GM12878 (cell line): ENCODE results near the gene INSIG1. TPM values are rescaled to one million over a fixed set of nuclear protein-coding genes. Genes with fewer than 3 reads are reported as not detected.

ENCODE experiments used
- ATAC-seq: fragments of 200-7000 bp; cut with Tn5 transposase; 3 replicates; pipeline ENCODE4 v1.9.1; 2020; ENCODE audit warnings: mild to moderate bottlenecking, moderate library complexity
- BruUV-seq: library from RNA; stranded (reverse); fragments of 400-500 nt; replicated peaks from 2 replicates; lab custom pipeline; 2021; lab: Mats Ljungman, UMichigan
- CTCF ChIA-PET: fragments of 300-600 bp; sonication (Branson Sonifier 250); formaldehyde crosslinking; extraction: SDS; loops from one replicate; lab custom pipeline; 2021; ENCODE audit warnings: inconsistent platforms; lab: Yijun Ruan, JAX
- POLR2A ChIA-PET: fragments of 350-600 bp; formaldehyde crosslinking; extraction: SDS; loops from one replicate; lab custom pipeline; 2021; ENCODE audit warnings: inconsistent platforms; lab: Charles Lee
- RAD21 ChIA-PET: fragments of 300-600 bp; sonication (Branson Sonifier 250); formaldehyde crosslinking; loops from one replicate; lab custom pipeline; 2023; ENCODE audit warnings: antibody characterized with exemption; ENCODE audit not compliant: unreplicated experiment; lab: Charles Lee
- SMC1A ChIA-PET: fragments of 300-600 bp; sonication (Branson Sonifier 250); formaldehyde crosslinking; loops from one replicate; lab custom pipeline; 2023; ENCODE audit not compliant: unreplicated experiment, uncharacterized antibody; lab: Charles Lee
- DNase-seq: peaks from one replicate; pipeline ENCODE4 v3.0.0-alpha.2; 2011; ENCODE audit warnings: low read depth, low spot score
- FAIRE-seq: peaks from 3 replicates; lab custom pipeline; 2011; peaks lifted over from hg19 to GRCh38; lab: Jason Lieb, UNC
- H2AFZ ChIP-seq: 2 replicates; pipeline ENCODE4 v1.6.0; 2011; ENCODE audit warnings: low read depth, low read length, control low read depth; ENCODE audit not compliant: control insufficient read depth
- H3K27ac ChIP-seq: 2 replicates; pipeline ENCODE4 v1.5.1; 2011; ENCODE audit warnings: control low read depth; ENCODE audit not compliant: control insufficient read depth, insufficient read depth
- H3K27me3 ChIP-seq, 2 experiments: replicated peaks in 1 of 2; 2 replicates each; pipeline versions ENCODE4 v1.6.0 to v1.6.1; 2011; ENCODE audit warnings: low read length in 1 of 2; ENCODE audit not compliant: control insufficient read depth in 2 of 2, insufficient read depth in 2 of 2
- H3K36me3 ChIP-seq, 2 experiments: 2 replicates each; pipeline ENCODE4 v1.5.1; 2011; ENCODE audit warnings: low read length in 1 of 2; ENCODE audit not compliant: control insufficient read depth in 2 of 2, insufficient read depth in 2 of 2
- H3K4me1 ChIP-seq: 2 replicates; pipeline ENCODE4 v1.6.1; 2011; ENCODE audit warnings: mild to moderate bottlenecking, low read length, moderate library complexity, mixed read lengths; ENCODE audit not compliant: control insufficient read depth, insufficient read depth
- H3K4me2 ChIP-seq: 2 replicates; pipeline ENCODE4 v1.6.0; 2011; ENCODE audit warnings: control low read depth; ENCODE audit not compliant: control insufficient read depth, insufficient read depth
- H3K4me3 ChIP-seq: fragments of 200-600 bp; sonication (generic); 2 replicates; pipeline ENCODE4 v1.5.1; 2016
- H3K79me2 ChIP-seq: 2 replicates; pipeline ENCODE4 v1.6.0; 2011; ENCODE audit warnings: low read length; ENCODE audit not compliant: control insufficient read depth, insufficient read depth
- H3K9ac ChIP-seq: 2 replicates; pipeline ENCODE4 v1.8.0; 2011; ENCODE audit warnings: low read length, control low read depth, mixed read lengths; ENCODE audit not compliant: control insufficient read depth, insufficient read depth
- H3K9me3 ChIP-seq: replicated peaks from 3 replicates; pipeline ENCODE4 v1.5.1; 2011; ENCODE audit warnings: mild to moderate bottlenecking, low read length; ENCODE audit not compliant: control insufficient read depth, insufficient read depth
- H4K20me1 ChIP-seq: 2 replicates; pipeline ENCODE4 v1.6.0; 2011; ENCODE audit not compliant: control insufficient read depth, insufficient read depth
- CBX5 ChIP-seq: sonication (generic); IDR thresholded peaks from 2 replicates; pipeline ENCODE4 v1.6.1; 2016; ENCODE audit warnings: low read depth, moderate library complexity, mild to moderate bottlenecking, inconsistent platforms
- CREB1 ChIP-seq: IDR thresholded peaks from 2 replicates; pipeline ENCODE4 v1.6.1; 2012; ENCODE audit warnings: low read depth, mild to moderate bottlenecking, inconsistent platforms
- ESRRA ChIP-seq: IDR thresholded peaks from 2 replicates; pipeline ENCODE4 v1.6.1; 2012; ENCODE audit warnings: mild to moderate bottlenecking, low read length, improper control_type of control experiment
- MYB ChIP-seq: fragments of 150-350 bp; IDR thresholded peaks from 2 replicates; pipeline ENCODE4 v1.6.1; 2014; ENCODE audit warnings: mild to moderate bottlenecking, low read depth, low read length, borderline replicate concordance
- NR2C2 ChIP-seq: IDR thresholded peaks from 2 replicates; pipeline ENCODE4 v1.6.1; 2011; ENCODE audit warnings: borderline replicate concordance, low read depth; ENCODE audit not compliant: control insufficient read depth, insufficient read length
- PAX8 ChIP-seq: fragments of 450-650 bp; IDR thresholded peaks from 2 replicates; pipeline ENCODE4 v1.6.1; 2017; ENCODE audit warnings: mild to moderate bottlenecking, moderate library complexity
- SMC3 ChIP-seq: IDR thresholded peaks from 2 replicates; pipeline ENCODE4 v1.6.1; 2011; ENCODE audit warnings: low read length, improper control_type of control experiment, borderline replicate concordance
- SP1 ChIP-seq: IDR thresholded peaks from one replicate; pipeline ENCODE4 v1.6.1; 2011; ENCODE audit warnings: low read depth, low read length
- ZNF24 ChIP-seq: fragments of 450-650 bp; IDR thresholded peaks from 2 replicates; pipeline ENCODE4 v1.6.1; 2017; ENCODE audit warnings: antibody characterized with exemption, mild to moderate bottlenecking
- WGBS: methylation state at CpG from one replicate; pipeline ENCODE4 v1.1.6; 2016; ENCODE audit warnings: low lambda C conversion rate; ENCODE audit not compliant: insufficient replicate concordance, insufficient coverage; ENCODE audit errors: missing lambda C conversion rate; 5-methylcytosine and 5-hydroxymethylcytosine counted together
- in situ Hi-C: fragments of 300-500 bp; cut with MboI; formaldehyde crosslinking; loops from 9 replicates; pipeline ENCODE4 v1.14.3; 2018; ENCODE audit warnings: mixed read lengths
- intact Hi-C: fragments of 100-400 bp; cut with micrococcal nuclease; formaldehyde crosslinking; loops from one replicate; pipeline ENCODE4 v1.14.2; 2022; ENCODE audit not compliant: unreplicated experiment
- polyA plus RNA-seq, 11 experiments: library from polyadenylated mRNA; depleted of rRNA in 4 of 11; unstranded in 6 of 11; stranded (reverse) in 5 of 11; fragments of >200 nt; fragmentation: Nextera tagmentation in 4 of 11; fragmentation: Illumina TruSeq in 1 of 11; extraction: Ambion mirVana in 4 of 11; extraction: Trizol in 1 of 11; gene quantifications; 1 replicate in 1 of 11; 2 replicates in 10 of 11; pipeline versions ENCODE4 v1.2.1 to v1.2.3, GENCODE V29; 2011 to 2016; ENCODE audit warnings: inconsistent platforms in 2 of 11, missing spikeins in 2 of 11, low read depth in 1 of 11
- total RNA-seq, 4 experiments: library from RNA; depleted of rRNA in 3 of 4; stranded (reverse); fragments of >200 nt in 3 of 4; fragmentation: Illumina TruSeq in 1 of 4; extraction: Trizol in 1 of 4; gene quantifications; 2 replicates each; pipeline versions ENCODE4 v1.2.1 to v1.2.3, GENCODE V29; 2013 to 2021

INSIG1 gene
- total and polyA plus RNA-seq, 10 of the 15 experiments (the other 5 are each of a cell fraction or from before 2014, with no cell fraction given), result 29.6 to 168 (median 91.1) TPM

DNA sequence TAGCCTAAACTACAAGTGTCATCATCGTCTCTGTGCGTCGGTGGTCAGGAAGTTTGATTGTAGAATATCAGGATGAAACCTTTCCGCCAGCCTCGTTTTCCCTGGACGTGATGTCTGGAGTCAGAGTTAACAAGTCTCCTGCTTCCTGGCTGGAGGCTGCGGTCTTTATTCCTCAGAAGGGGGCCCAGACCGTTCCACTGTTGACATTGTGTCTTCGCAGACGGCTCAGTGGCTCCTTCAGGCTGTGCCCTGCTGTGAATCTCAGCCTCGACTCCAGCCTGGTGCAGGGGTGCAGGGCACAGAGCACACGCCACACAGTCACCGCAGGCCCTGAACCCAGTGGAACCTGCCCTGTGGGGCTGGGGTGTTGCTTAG, 37.2 kb upstream of the INSIG1 start:
- no peak overlapping the region for H2AFZ ChIP-seq
- in situ Hi-C loops, result no loop called here
- H4K20me1 ChIP-seq, result no peaks in the 10 kb centered on the region
- ChIA-PET CTCF (no interaction called here), POLR2A (no interaction called here), SMC1A (no interaction called here), RAD21 (no interaction called here)
- H3K27ac ChIP-seq, result no peak overlapping the region
- no peaks in the 10 kb centered on the region for H3K4me1 ChIP-seq
- FAIRE-seq (no peak), DNase-seq (no peak), ATAC-seq (no peak)
- no peak overlapping the region for H3K4me3 ChIP-seq
- WGBS, result 47% methylated on average over 13 of the region's 13 CpGs
- no peak overlapping the region for H3K4me2 ChIP-seq
- no peaks in the 10 kb centered on the region; a peak in 1 of 4 replicates for H3K27me3 ChIP-seq
- no peaks in the 10 kb centered on the region for H3K9me3 ChIP-seq
- BruUV-seq, result no TSS peak
- intact Hi-C loops, result no loop called here
- no peak overlapping the region for H3K9ac ChIP-seq
- H3K79me2 ChIP-seq, result no peaks in the 10 kb centered on the region
- no peak for TF ChIP-seq PAX8
- no peak for TF ChIP-seq SP1
- no peak for TF ChIP-seq CREB1
- no peak for TF ChIP-seq NR2C2
- TF ChIP-seq MYB, result no peak
- H3K36me3 ChIP-seq, result no peaks in the 10 kb centered on the region

DNA sequence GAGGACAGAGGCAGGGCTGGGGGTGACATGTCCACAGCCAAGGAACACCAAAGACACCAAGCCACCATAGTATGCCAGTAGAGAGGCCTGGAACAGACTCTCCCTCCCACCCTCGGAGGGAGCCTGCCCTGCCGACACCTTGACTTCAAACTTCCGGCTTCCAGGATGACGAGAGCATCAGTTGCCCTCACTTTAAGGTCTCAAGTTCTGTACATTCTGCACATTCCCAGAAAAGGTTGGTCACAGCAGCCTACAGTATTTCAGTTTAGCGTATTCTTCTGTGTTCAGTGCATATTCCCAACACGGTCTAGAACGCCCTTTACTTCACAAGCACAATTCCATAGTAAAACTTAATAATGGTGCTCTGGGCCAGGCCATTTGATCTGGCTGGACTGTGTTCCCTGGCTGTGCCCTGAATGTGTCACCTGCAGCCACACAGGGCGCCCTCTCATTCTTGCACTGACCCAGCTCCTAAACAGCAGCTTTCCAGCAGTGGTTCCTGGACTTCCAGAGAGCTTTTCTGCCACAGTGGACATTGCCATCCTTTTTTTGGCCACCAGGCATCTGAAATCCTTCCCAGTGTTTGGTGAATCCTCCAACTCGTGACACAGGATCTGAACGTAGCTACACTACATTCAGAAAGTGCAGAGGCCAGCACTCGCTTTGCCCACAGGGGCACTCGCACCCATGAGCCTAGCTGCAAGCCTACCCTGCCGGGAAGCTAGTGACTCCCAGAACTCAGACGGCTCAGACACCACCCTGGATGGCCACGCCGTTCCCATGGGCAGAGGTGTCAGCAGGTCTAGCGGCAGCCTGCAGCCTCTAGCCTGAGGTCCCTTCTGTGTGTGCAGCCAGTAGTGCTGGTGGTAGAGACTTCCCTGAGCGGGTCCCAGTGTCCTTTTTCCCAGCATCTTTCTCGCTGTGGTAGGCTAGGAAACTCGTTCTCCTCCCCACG, 36.4 kb upstream of the INSIG1 start:
- RAD21 ChIA-PET, result no interaction called here
- no peak overlapping the region for H3K4me2 ChIP-seq
- WGBS, result 53% methylated on average over 21 of the region's 21 CpGs
- H3K4me1 ChIP-seq, result no peaks in the 10 kb centered on the region
- FAIRE-seq (no peak), DNase-seq (no peak), ATAC-seq (no peak)
- no peaks in the 10 kb centered on the region for H3K36me3 ChIP-seq
- H3K27ac ChIP-seq, result no peak overlapping the region
- H2AFZ ChIP-seq, result no peak overlapping the region
- SMC1A ChIA-PET, result no interaction called here
- H4K20me1 ChIP-seq, result no peaks in the 10 kb centered on the region
- H3K9me3 ChIP-seq, result no peaks in the 10 kb centered on the region
- no peak overlapping the region for H3K9ac ChIP-seq
- intact Hi-C loops (no loop called here), in situ Hi-C loops (no loop called here)
- POLR2A ChIA-PET, result no interaction called here
- TF ChIP-seq SMC3, result no peak
- TF ChIP-seq ZNF24, result no peak
- TF ChIP-seq ESRRA, result no peak
- no peak for TF ChIP-seq CBX5
- H3K79me2 ChIP-seq, result no peaks in the 10 kb centered on the region
- CTCF ChIA-PET, result no interaction called here
- no peak overlapping the region for H3K4me3 ChIP-seq
- no TSS peak for BruUV-seq
- H3K27me3 ChIP-seq, result no peaks in the 10 kb centered on the region; a peak in 1 of 4 replicates
